Body of pancreas (tissue), 4 donors: ENCODE results near the gene PCSK6.

Source experiments
- CTCF ChIP-seq, 7 experiments: fragments of 450-650 bp in 4 of 7; fragments of 200-600 bp in 3 of 7; sonication (generic) in 3 of 7; IDR thresholded peaks; one replicate each; pipeline ENCODE4 v1.5.1; 2016 to 2019; ENCODE audit warnings: antibody characterized with exemption in 7 of 7
- POLR2A ChIP-seq, 3 donors: fragments of 450-650 bp; IDR thresholded peaks; one replicate each; pipeline ENCODE4 v1.6.1; 2016; ENCODE audit warnings: antibody characterized with exemption in 3 of 3, mild to moderate bottlenecking in 2 of 3

- TF ChIP-seq CTCF (IDR thresholded peaks at IDR 0.05) (no peak), POLR2A (IDR thresholded peaks at IDR 0.05) (no peak)
Observed at GRCh38 chr15:101357333-101357732, 132.2 kb downstream of the PCSK6 start.
